ENCODE results near the gene FAM184A.

Gene FAM184A, protein sequence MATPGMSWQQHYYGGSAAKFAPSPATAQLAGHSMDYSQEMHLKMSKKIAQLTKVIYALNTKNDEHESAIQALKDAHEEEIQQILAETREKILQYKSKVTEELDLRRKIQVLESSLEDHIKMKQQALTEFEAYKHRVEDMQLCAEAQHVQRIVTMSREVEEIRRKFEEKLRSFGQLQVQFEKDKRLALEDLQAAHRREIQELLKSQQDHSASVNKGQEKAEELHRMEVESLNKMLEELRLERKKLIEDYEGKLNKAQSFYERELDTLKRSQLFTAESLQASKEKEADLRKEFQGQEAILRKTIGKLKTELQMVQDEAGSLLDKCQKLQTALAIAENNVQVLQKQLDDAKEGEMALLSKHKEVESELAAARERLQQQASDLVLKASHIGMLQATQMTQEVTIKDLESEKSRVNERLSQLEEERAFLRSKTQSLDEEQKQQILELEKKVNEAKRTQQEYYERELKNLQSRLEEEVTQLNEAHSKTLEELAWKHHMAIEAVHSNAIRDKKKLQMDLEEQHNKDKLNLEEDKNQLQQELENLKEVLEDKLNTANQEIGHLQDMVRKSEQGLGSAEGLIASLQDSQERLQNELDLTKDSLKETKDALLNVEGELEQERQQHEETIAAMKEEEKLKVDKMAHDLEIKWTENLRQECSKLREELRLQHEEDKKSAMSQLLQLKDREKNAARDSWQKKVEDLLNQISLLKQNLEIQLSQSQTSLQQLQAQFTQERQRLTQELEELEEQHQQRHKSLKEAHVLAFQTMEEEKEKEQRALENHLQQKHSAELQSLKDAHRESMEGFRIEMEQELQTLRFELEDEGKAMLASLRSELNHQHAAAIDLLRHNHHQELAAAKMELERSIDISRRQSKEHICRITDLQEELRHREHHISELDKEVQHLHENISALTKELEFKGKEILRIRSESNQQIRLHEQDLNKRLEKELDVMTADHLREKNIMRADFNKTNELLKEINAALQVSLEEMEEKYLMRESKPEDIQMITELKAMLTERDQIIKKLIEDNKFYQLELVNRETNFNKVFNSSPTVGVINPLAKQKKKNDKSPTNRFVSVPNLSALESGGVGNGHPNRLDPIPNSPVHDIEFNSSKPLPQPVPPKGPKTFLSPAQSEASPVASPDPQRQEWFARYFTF

DNA sequence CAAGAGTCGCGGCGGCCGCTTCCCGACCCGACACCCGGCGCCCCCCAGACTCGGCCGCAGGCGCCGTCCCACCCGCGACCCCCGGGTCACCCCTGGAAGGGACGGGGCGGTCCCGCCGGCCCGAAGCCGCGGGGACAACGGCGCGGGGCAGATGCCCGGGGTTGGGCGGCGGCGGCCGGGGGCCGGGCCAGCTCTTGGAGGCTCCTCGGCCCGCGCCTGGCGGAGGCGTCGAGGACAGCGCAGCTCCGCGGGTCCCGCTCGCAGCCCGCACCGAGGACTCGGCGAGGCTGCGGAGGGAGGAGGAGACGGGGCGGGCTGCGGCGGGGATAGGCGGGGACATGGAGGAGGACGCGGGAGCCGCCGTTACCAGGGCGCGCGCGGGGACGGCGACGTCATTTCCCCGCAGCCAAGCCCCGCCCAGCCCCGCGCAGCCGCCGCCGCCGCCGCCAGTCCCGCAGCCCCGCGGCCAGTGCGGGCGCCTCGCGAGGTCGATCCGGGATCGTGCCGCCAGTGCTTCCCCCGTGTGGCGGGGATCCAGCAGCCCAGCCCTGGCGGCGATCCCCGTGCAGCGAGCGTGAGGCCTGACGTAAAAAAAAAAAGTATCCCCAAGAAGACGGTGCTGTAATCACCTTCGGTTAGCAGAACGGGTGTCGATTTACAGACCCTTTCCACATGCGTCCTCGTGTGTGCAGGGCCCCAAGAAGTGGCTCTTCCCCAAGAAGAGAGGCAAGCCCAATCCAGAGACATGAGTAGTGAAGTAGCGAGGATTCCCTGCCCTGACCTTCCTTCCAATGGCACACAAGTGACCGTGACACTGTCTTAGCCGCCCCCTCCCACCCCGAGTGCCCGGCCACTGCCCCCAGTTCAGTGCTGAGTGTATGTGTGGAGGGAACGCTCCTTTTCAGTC is at the start of gene FAM184A:
Gene FAM184A (minus strand): TSS at position 289 of the 907 bp plus-strand sequence. CDS start 365 bp downstream, outside the sequence.
- DNase-seq (ENCODE audit: extremely low read depth, insufficient read length), result peak; percentile 50
- peak within 1 kb of the TSS; percentile 63 for H3K4me3 ChIP-seq (replicated peaks; ENCODE audit: low read depth, low read length)
- H3K27me3 ChIP-seq (replicated peaks; ENCODE audit: control insufficient read depth, insufficient read depth, low read length), result no peaks in the 10 kb centered on the region; the same call in none of the 2 replicates
- TF ChIP-seq, protein P1, sequence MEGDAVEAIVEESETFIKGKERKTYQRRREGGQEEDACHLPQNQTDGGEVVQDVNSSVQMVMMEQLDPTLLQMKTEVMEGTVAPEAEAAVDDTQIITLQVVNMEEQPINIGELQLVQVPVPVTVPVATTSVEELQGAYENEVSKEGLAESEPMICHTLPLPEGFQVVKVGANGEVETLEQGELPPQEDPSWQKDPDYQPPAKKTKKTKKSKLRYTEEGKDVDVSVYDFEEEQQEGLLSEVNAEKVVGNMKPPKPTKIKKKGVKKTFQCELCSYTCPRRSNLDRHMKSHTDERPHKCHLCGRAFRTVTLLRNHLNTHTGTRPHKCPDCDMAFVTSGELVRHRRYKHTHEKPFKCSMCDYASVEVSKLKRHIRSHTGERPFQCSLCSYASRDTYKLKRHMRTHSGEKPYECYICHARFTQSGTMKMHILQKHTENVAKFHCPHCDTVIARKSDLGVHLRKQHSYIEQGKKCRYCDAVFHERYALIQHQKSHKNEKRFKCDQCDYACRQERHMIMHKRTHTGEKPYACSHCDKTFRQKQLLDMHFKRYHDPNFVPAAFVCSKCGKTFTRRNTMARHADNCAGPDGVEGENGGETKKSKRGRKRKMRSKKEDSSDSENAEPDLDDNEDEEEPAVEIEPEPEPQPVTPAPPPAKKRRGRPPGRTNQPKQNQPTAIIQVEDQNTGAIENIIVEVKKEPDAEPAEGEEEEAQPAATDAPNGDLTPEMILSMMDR (IDR thresholded peaks at IDR 0.05; ENCODE audit: insufficient read depth, low read length, poor library complexity, severe bottlenecking), result peak; percentile 35
- H3K36me3 ChIP-seq (ENCODE audit: control insufficient read depth, insufficient read depth, low read length), result no peaks in the 10 kb centered on the region

DNA sequence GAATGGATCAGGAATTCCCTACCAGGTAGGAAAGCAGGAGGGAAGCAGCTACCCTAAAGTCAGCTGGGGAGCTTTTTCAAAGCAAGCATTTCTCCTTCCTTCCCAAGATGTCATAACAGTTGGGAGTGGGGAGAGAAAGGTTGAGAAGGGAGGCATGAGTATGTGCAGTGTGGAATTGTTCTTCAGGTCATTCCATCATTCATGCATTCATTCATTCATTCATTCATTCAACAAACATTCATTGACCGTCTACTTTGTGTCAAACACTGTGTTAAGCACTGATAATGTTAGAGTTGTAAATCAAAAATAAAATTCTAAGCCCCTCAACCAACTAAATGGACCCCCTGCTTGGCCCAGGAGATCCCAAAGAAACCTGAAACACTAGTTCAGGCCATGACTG is 49.2 kb upstream of the FAM184A start:
- DNase-seq (ENCODE audit: extremely low read depth, insufficient read length), result no peak
- TF ChIP-seq, protein P1 (IDR thresholded peaks at IDR 0.05; ENCODE audit: insufficient read depth, low read length, poor library complexity, severe bottlenecking), result no peak
- H3K4me3 ChIP-seq (replicated peaks; ENCODE audit: low read depth, low read length), result no peak overlapping the region
- H3K36me3 ChIP-seq (ENCODE audit: control insufficient read depth, insufficient read depth, low read length), result no peaks in the 10 kb centered on the region
- no peaks in the 10 kb centered on the region for H3K27me3 ChIP-seq (replicated peaks; ENCODE audit: control insufficient read depth, insufficient read depth, low read length)

DNA sequence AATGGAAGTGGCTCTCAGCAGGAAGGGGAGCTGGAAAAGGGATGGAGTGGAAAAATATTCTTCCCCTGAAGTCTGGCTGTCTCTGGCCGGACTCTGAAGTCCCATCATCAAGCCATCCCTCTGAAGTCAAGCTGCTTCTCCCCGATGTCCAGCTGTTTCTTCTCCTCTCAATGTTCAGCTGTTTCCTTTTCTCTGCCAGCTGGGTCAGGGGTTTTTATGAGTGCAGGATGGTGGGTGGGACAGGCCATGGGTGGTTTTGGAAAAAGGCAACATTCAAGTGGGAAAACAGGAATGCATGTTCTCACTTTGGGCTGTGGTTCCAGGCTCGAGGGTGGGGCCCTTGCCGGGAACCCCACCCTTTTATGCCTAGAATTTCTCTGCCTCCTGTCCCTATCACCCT is 48.4 kb upstream of the FAM184A start:
- H3K4me3 ChIP-seq (replicated peaks; ENCODE audit: low read depth, low read length), result no peak overlapping the region
- no peak for DNase-seq (ENCODE audit: extremely low read depth, insufficient read length)
- no peaks in the 10 kb centered on the region for H3K36me3 ChIP-seq (ENCODE audit: control insufficient read depth, insufficient read depth, low read length)
- TF ChIP-seq, protein P1 (IDR thresholded peaks at IDR 0.05; ENCODE audit: insufficient read depth, low read length, poor library complexity, severe bottlenecking), result no peak
- no peaks in the 10 kb centered on the region for H3K27me3 ChIP-seq (replicated peaks; ENCODE audit: control insufficient read depth, insufficient read depth, low read length)

DNA sequence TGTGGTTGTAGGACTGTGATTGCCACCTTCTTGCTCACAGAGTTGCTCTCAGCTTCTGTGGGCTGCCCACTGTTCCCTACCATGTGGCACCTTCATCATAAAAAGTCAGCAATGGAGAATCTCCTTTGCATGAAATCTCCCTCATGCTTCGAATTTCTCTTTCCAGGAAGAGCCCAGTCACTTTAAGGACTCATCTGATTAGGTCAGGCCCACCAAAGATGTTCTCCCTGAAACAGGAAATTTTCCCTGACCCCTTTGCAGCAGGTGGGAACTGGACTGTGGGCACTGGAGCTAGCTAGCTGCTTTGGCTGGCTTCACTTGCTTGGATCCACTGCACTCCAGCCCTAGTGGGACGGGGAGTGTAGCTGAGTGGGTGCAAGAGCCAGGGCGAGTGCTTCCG is 47.7 kb upstream of the FAM184A start:
- Histone ChIP-seq H3K4me3 (replicated peaks; ENCODE audit: low read depth, low read length) (no peak overlapping the region), H3K27me3 (replicated peaks; ENCODE audit: control insufficient read depth, insufficient read depth, low read length) (no peaks in the 10 kb centered on the region), H3K36me3 (ENCODE audit: control insufficient read depth, insufficient read depth, low read length) (no peaks in the 10 kb centered on the region)
- no peak for DNase-seq (ENCODE audit: extremely low read depth, insufficient read length)
- TF ChIP-seq, protein P1 (IDR thresholded peaks at IDR 0.05; ENCODE audit: insufficient read depth, low read length, poor library complexity, severe bottlenecking), result no peak

DNA sequence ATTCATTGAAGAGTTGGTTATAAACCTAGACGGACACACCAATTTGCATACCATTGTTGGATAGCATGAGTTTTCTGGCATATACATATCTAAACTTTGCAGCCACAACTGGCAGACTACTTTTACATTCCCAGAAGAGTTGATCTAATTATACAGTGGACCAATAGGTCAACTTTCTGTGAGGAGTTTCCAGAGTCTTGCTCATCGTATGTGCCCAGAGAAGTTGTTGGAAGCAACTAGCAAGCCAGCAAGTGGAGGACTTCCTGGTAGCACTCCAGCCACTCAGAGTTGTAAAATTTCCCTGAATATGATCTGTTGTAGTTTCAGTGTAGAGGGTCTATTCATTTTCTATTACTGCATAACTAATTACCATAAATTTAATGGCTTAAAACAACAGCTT is 47.1 kb upstream of the FAM184A start:
- no peak overlapping the region for H3K4me3 ChIP-seq (replicated peaks; ENCODE audit: low read depth, low read length)
- H3K27me3 ChIP-seq (replicated peaks; ENCODE audit: control insufficient read depth, insufficient read depth, low read length), result no peaks in the 10 kb centered on the region
- no peak for DNase-seq (ENCODE audit: extremely low read depth, insufficient read length)
- no peaks in the 10 kb centered on the region for H3K36me3 ChIP-seq (ENCODE audit: control insufficient read depth, insufficient read depth, low read length)
- TF ChIP-seq, protein P1 (IDR thresholded peaks at IDR 0.05; ENCODE audit: insufficient read depth, low read length, poor library complexity, severe bottlenecking), result no peak

Data from GM06990 (cell line).